IPS-18a (cell line): ENCODE data around the gene RADX.

ENCODE experiments used
- H3K27ac ChIP-seq: one replicate; pipeline ENCODE4 v1.5.1; 2013; ENCODE audit warnings: low read length
- H3K27me3 ChIP-seq: one replicate; pipeline ENCODE4 v1.6.1; 2013; ENCODE audit warnings: mild to moderate bottlenecking, low read length; ENCODE audit not compliant: control insufficient read depth, insufficient read depth
- H3K36me3 ChIP-seq: one replicate; pipeline ENCODE4 v1.6.1; 2013; ENCODE audit warnings: low read depth, low read length; ENCODE audit not compliant: control insufficient read depth
- H3K4me1 ChIP-seq: one replicate; pipeline ENCODE4 v1.6.1; 2013; ENCODE audit warnings: low read depth, low read length; ENCODE audit not compliant: control insufficient read depth
- H3K4me3 ChIP-seq: one replicate; pipeline ENCODE4 v1.5.1; 2013; ENCODE audit warnings: low read length
- H3K9ac ChIP-seq: one replicate; pipeline ENCODE4 v1.6.1; 2013; ENCODE audit warnings: mild to moderate bottlenecking, low read length, moderate library complexity
- H3K9me3 ChIP-seq: one replicate; pipeline ENCODE4 v1.6.1; 2013; ENCODE audit warnings: low read depth, low read length; ENCODE audit not compliant: control insufficient read depth

Gene RADX

DNA sequence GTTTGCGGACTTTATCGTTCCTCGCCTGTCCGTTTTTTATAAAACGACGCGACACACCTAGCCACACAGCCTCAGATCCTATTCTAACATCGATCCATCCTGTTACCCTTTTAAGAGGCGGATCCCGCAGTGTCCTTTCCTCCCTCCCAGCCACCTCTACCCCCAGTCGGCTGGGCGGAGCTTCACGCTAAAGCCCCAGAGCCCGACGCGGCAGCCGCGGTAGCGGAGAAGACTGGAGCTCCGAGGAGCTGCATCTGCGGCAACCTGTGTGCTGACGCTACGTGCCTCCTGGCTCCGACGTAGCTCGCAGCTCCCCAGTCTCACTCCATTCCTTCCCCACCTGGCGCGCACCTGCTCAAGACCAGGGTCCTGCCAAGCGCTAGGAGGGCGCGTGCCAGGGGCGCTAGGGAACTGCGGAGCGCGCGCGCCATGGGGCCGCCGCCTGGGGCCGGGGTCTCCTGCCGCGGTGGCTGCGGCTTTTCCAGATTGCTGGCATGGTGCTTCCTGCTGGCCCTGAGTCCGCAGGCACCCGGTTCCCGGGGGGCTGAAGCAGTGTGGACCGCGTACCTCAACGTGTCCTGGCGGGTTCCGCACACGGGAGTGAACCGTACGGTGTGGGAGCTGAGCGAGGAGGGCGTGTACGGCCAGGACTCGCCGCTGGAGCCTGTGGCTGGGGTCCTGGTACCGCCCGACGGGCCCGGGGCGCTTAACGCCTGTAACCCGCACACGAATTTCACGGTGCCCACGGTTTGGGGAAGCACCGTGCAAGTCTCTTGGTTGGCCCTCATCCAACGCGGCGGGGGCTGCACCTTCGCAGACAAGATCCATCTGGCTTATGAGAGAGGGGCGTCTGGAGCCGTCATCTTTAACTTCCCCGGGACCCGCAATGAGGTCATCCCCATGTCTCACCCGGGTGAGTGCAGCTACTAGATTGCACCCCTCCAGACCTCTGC lies 115.0 kb downstream of the RADX start, which contains the start of gene RNF128:
TSS of gene RNF128 (plus strand) at position 217 of the 953 bp plus-strand sequence. CDS start at position 430, 213 bp downstream.
- H3K9ac ChIP-seq = peak within 1 kb of the TSS; percentile 26
- H3K36me3 ChIP-seq = no peaks in the 10 kb centered on the region
- peaks cover 5% of the 10 kb centered on the region for H3K4me1 ChIP-seq
- peak within 1 kb of the TSS; percentile 77 for H3K4me3 ChIP-seq
- H3K27me3 ChIP-seq = peaks cover 56% of the 10 kb centered on the region
- H3K27ac ChIP-seq = no peak within 1 kb of the TSS
- no peaks in the 10 kb centered on the region for H3K9me3 ChIP-seq

GRCh38 chrX:106728337-106728736 lies 116.6 kb downstream of the RADX start:
- Histone ChIP-seq H3K27ac (no peak overlapping the region), H3K4me3 (peak overlapping the region; percentile 77), H3K27me3 (peaks cover 56% of the 10 kb centered on the region), H3K9ac (no peak overlapping the region), H3K9me3 (no peaks in the 10 kb centered on the region), H3K36me3 (no peaks in the 10 kb centered on the region), H3K4me1 (peaks cover 5% of the 10 kb centered on the region)
